HepG2 (cell line): ENCODE results near the gene AMBRA1. TPM values are rescaled to one million over a fixed set of nuclear protein-coding genes. Genes with fewer than 3 reads are reported as not detected.

Experiments used
- CEBPG ChIP-seq: IDR thresholded peaks from 2 replicates; pipeline ENCODE4 v1.6.1; 2016
- DMAP1 ChIP-seq: IDR thresholded peaks from 2 replicates; pipeline ENCODE4 v1.6.1; 2016
- EZH2 ChIP-seq: conservative IDR thresholded peaks from 2 replicates; pipeline ENCODE4 v1.6.1; 2012; ENCODE audit warnings: mild to moderate bottlenecking, low read depth, low read length, moderate library complexity
- FOXA3 ChIP-seq: IDR thresholded peaks from 2 replicates; pipeline ENCODE4 v1.6.1; 2016; ENCODE audit warnings: missing genetic modification reagents, missing compliant biosample characterization
- FOXO1 ChIP-seq: sonication (generic); formaldehyde crosslinking; IDR thresholded peaks from 2 replicates; pipeline ENCODE4 v1.4.0; 2020; ENCODE audit warnings: missing genetic modification reagents
- HDAC6 ChIP-seq: fragments of 200-600 bp; sonication (generic); IDR thresholded peaks from 2 replicates; pipeline ENCODE4 v1.7.0; 2017; ENCODE audit warnings: mild to moderate bottlenecking, antibody characterized with exemption, low read length, low read depth
- NCOR1 ChIP-seq: fragments of 200-600 bp; sonication (generic); IDR thresholded peaks from 2 replicates; pipeline ENCODE4 v1.7.0; 2017; ENCODE audit warnings: antibody characterized with exemption, low read length, borderline replicate concordance
- REL ChIP-seq: sonication (generic); formaldehyde crosslinking; conservative IDR thresholded peaks from 2 replicates; pipeline ENCODE4 v1.8.0; 2022; ENCODE audit warnings: mild to moderate bottlenecking, missing genetic modification reagents, moderate library complexity
- REST ChIP-seq, 2 experiments: IDR thresholded peaks; 2 replicates each; pipeline ENCODE4 v1.6.1; 2011 to 2012; ENCODE audit warnings: low read length in 2 of 2, borderline replicate concordance in 1 of 2, low read depth in 1 of 2, mild to moderate bottlenecking in 1 of 2, moderate library complexity in 1 of 2
- SMC3 ChIP-seq: IDR thresholded peaks from 2 replicates; pipeline ENCODE4 v1.6.1; 2011; ENCODE audit warnings: low read length, improper control_type of control experiment
- SOX13 ChIP-seq, 3 experiments: fragments of 450-650 bp in 1 of 3; sonication (generic) in 1 of 3; formaldehyde crosslinking in 1 of 3; IDR thresholded peaks in 2 of 3; conservative IDR thresholded peaks in 1 of 3; 2 replicates each; pipeline versions ENCODE4 v1.5.0 to v1.6.1; 2016 to 2020; ENCODE audit warnings: antibody characterized with exemption in 1 of 3, mild to moderate bottlenecking in 1 of 3, missing compliant biosample characterization in 1 of 3, missing genetic modification reagents in 1 of 3, moderate library complexity in 1 of 3
- ZNF276 ChIP-seq: sonication (generic); formaldehyde crosslinking; IDR thresholded peaks from 2 replicates; pipeline ENCODE4 v1.4.0; 2020; ENCODE audit warnings: mild to moderate bottlenecking, low read depth, missing genetic modification reagents
- ZNF562 ChIP-seq: sonication (generic); formaldehyde crosslinking; IDR thresholded peaks from 2 replicates; pipeline ENCODE4 v1.8.0; 2022; ENCODE audit warnings: missing genetic modification reagents, borderline replicate concordance
- ZNF567 ChIP-seq: sonication (generic); formaldehyde crosslinking; IDR thresholded peaks from 2 replicates; pipeline ENCODE4 v1.8.1; 2023; ENCODE audit warnings: mild to moderate bottlenecking, missing genetic modification reagents, borderline replicate concordance
- ZNF574 ChIP-seq: sonication (generic); formaldehyde crosslinking; IDR thresholded peaks from 2 replicates; pipeline ENCODE4 v1.4.0; 2020; ENCODE audit warnings: missing genetic modification reagents
- ZNF704 ChIP-seq: sonication (generic); formaldehyde crosslinking; IDR thresholded peaks from 2 replicates; pipeline ENCODE4 v1.8.1; 2023; ENCODE audit warnings: mild to moderate bottlenecking, inconsistent platforms, moderate library complexity, missing genetic modification reagents, borderline replicate concordance
- polyA plus RNA-seq, 8 experiments: library from polyadenylated mRNA; depleted of rRNA in 3 of 8; stranded (reverse) in 7 of 8; unstranded in 1 of 8; fragments of >200 nt; fragmentation: Illumina TruSeq in 4 of 8; extraction: Trizol in 4 of 8; gene quantifications; 2 replicates each; pipeline versions ENCODE4 v1.2.1 to v1.2.3, GENCODE V29; 2011 to 2016; ENCODE audit warnings: low read depth in 4 of 8, missing spikeins in 1 of 8, mixed read lengths in 1 of 8; ENCODE audit not compliant: insufficient read depth in 1 of 8
- total RNA-seq, 5 experiments: library from RNA; depleted of rRNA; stranded (reverse); fragments of >200 nt; fragmentation: Illumina TruSeq; extraction: Trizol; gene quantifications; 2 replicates each; pipeline ENCODE4 v1.2.3, GENCODE V29; 2016; ENCODE audit warnings: low read depth in 1 of 5

The AMBRA1 gene
- total and polyA plus RNA-seq, 2 of the 13 experiments (the other 11 are each of a cell fraction or from before 2014, with no cell fraction given): 15.7 to 26.0 TPM

- TF ChIP-seq NCOR1 (peak; percentile 97), REL (no peak), ZNF567 (CRISPR knock-in tag) (no peak), FOXA3 (CRISPR knock-in tag) (peak; percentile 90), FOXO1 (peak; percentile 86), SOX13 (IDR thresholded peaks at IDR 0.05) (peak; percentile 86), SOX13 (CRISPR knock-in tag; conservative IDR thresholded peaks at IDR 0.05 in 1 of 2, IDR thresholded peaks at IDR 0.05 in 1 of 2) (peak in 1 of 2 experiments; percentile 94; a peak in 2 of 4 replicates), HDAC6 (0 out of 2 replicates have a peak, but pooled peaks have one; percentile 30), SMC3 (peak; percentile 39), ZNF276 (no peak), ZNF574 (CRISPR knock-in tag) (no peak), ZNF704 (CRISPR knock-in tag) (no peak), REST (IDR thresholded peaks at IDR 0.05; ENCODE audit: borderline replicate concordance in 1 of 2, low read depth in 1 of 2, low read length in 2 of 2) (peak in 1 of 2 experiments; percentile 80; a peak in 2 of 4 replicates), ZNF562 (no peak), EZH2 (no peak), DMAP1 (CRISPR knock-in tag) (peak; percentile 50; the same call in 1 of the 2 replicates), CEBPG (peak; percentile 96)
Measured at GRCh38 chr11:46554213-46555147, 39.3 kb downstream of the AMBRA1 start (continued).
